RWPE2 (cell line): ENCODE results near the gene AGMAT.

ENCODE experiments used
- ATAC-seq: fragments of 200-7000 bp; cut with Tn5 transposase; 3 replicates; pipeline ENCODE4 v1.9.1; 2021; ENCODE audit warnings: low read depth
- DNase-seq: peaks from one replicate; pipeline ENCODE4 v3.0.0-alpha.2; 2020; ENCODE audit warnings: low spot score
- H3K27ac ChIP-seq: fragments of 450-650 bp; 2 replicates; pipeline ENCODE4 v1.5.1; 2017; ENCODE audit warnings: mild to moderate bottlenecking; ENCODE audit not compliant: poor library complexity, severe bottlenecking
- H3K27me3 ChIP-seq: fragments of 250-450 bp; sonication (Bioruptor Pico); 2 replicates; pipeline ENCODE4 v1.5.1; 2021; ENCODE audit warnings: mild to moderate bottlenecking, moderate library complexity; ENCODE audit not compliant: insufficient read depth, poor library complexity, severe bottlenecking
- H3K36me3 ChIP-seq: fragments of 250-450 bp; sonication (Bioruptor Pico); 2 replicates; pipeline ENCODE4 v1.5.1; 2020; ENCODE audit warnings: low read depth, mild to moderate bottlenecking, moderate library complexity
- H3K4me1 ChIP-seq: fragments of 250-450 bp; sonication (Bioruptor Pico); 2 replicates; pipeline ENCODE4 v1.5.1; 2021; ENCODE audit warnings: mild to moderate bottlenecking, moderate library complexity; ENCODE audit not compliant: insufficient read depth, poor library complexity, severe bottlenecking
- H3K4me3 ChIP-seq: fragments of 250-450 bp; sonication (Bioruptor Pico); 2 replicates; pipeline ENCODE4 v1.5.1; 2021; ENCODE audit warnings: mild to moderate bottlenecking, moderate library complexity; ENCODE audit not compliant: severe bottlenecking
- H3K9me3 ChIP-seq: fragments of 250-450 bp; sonication (Bioruptor Pico); 2 replicates; pipeline ENCODE4 v1.5.1; 2021; ENCODE audit warnings: mild to moderate bottlenecking, moderate library complexity; ENCODE audit not compliant: severe bottlenecking
- CTCF ChIP-seq: fragments of 450-650 bp; IDR thresholded peaks from one replicate; pipeline ENCODE4 v1.5.1; 2017; ENCODE audit warnings: mild to moderate bottlenecking, moderate library complexity; ENCODE audit not compliant: poor library complexity, severe bottlenecking

AGMAT gene

GRCh38 chr1:15583016-15583706 is 1.7 kb downstream of the AGMAT start:
- H3K27me3 ChIP-seq, result no peaks in the 10 kb centered on the region
- no peak overlapping the region for H3K27ac ChIP-seq
- no peak overlapping the region for H3K4me3 ChIP-seq
- H3K4me1 ChIP-seq, result no peaks in the 10 kb centered on the region
- no peaks in the 10 kb centered on the region for H3K36me3 ChIP-seq
- ATAC-seq (no peak), DNase-seq (no peak)
- H3K9me3 ChIP-seq, result no peaks in the 10 kb centered on the region
- TF ChIP-seq CTCF, result no peak

- no peak for TF ChIP-seq CTCF
- Histone ChIP-seq H3K27me3 (no peaks in the 10 kb centered on the region), H3K36me3 (no peaks in the 10 kb centered on the region), H3K27ac (no peak overlapping the region), H3K9me3 (no peaks in the 10 kb centered on the region), H3K4me1 (no peaks in the 10 kb centered on the region), H3K4me3 (no peak overlapping the region)
- DNase-seq (no peak), ATAC-seq (no peak)
Observed at GRCh38 chr1:15579683-15580047, 5.2 kb downstream of the AGMAT start.

GRCh38 chr1:15578921-15579682 is 5.7 kb downstream of the AGMAT start:
- ATAC-seq (no peak), DNase-seq (no peak)
- Histone ChIP-seq H3K27me3 (no peaks in the 10 kb centered on the region), H3K36me3 (no peaks in the 10 kb centered on the region), H3K4me3 (no peak overlapping the region), H3K4me1 (no peaks in the 10 kb centered on the region), H3K27ac (no peak overlapping the region), H3K9me3 (no peaks in the 10 kb centered on the region)
- no peak for TF ChIP-seq CTCF

DNA sequence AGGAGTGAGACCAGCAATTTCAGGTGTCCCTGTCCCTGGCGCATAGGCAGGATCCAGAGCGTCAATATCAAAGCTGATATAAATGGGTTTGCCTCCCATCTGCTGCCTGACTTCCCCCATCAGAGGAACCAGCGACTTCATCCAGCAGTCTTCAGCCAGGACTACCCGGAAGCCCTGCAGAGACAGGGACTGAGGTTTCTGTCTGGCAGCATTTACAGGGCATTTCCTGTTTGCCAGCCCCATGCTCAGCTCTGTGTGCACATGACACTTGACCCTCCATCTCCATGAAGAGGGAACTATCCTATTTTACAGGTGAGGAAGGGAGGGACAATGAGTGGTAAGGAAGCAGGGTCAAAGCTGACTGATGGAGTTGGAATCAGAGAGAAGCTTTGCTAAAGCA is 7.2 kb downstream of the AGMAT start:
- H3K36me3 ChIP-seq, result no peaks in the 10 kb centered on the region
- DNase-seq, result no peak
- no peak overlapping the region for H3K4me3 ChIP-seq
- no peak overlapping the region for H3K27ac ChIP-seq
- no peaks in the 10 kb centered on the region for H3K4me1 ChIP-seq
- H3K9me3 ChIP-seq, result no peaks in the 10 kb centered on the region
- no peaks in the 10 kb centered on the region for H3K27me3 ChIP-seq
- no peak for TF ChIP-seq CTCF
- no peak; the same call in 2 of the 3 replicates for ATAC-seq

- H3K9me3 ChIP-seq, result no peaks in the 10 kb centered on the region
- ATAC-seq (no peak), DNase-seq (no peak)
- no peaks in the 10 kb centered on the region for H3K27me3 ChIP-seq
- no peak for TF ChIP-seq CTCF
- no peak overlapping the region for H3K4me3 ChIP-seq
- no peak overlapping the region for H3K27ac ChIP-seq
- peaks cover 6% of the 10 kb centered on the region for H3K36me3 ChIP-seq
- no peaks in the 10 kb centered on the region for H3K4me1 ChIP-seq
Observed at GRCh38 chr1:15575549-15576150, 9.2 kb downstream of the AGMAT start.
